ENCODE measurements around the gene PKP1.

Gene PKP1

GRCh38 chr1:201329286-201329685 is 46.0 kb downstream of the PKP1 start:
- no peak for DNase-seq (ENCODE audit: low read depth)

GRCh38 chr1:201329801-201330200 is 46.5 kb downstream of the PKP1 start:
- DNase-seq (ENCODE audit: low read depth), result no peak

GRCh38 chr1:201330541-201330940 is 47.2 kb downstream of the PKP1 start:
- no peak for DNase-seq (ENCODE audit: low read depth)

GRCh38 chr1:201331166-201331565 is 47.9 kb downstream of the PKP1 start:
- no peak for DNase-seq (ENCODE audit: low read depth)

GRCh38 chr1:201332021-201332420 is 48.7 kb downstream of the PKP1 start:
- DNase-seq (ENCODE audit: low read depth), result no peak

GRCh38 chr1:201332616-201333335 is 49.5 kb downstream of the PKP1 start:
- DNase-seq (ENCODE audit: low read depth), result no peak

- DNase-seq (ENCODE audit: low read depth), result no peak
These were observed 51.2 kb downstream of the PKP1 start for GRCh38 chr1:201334325-201335173.

- no peak for DNase-seq (ENCODE audit: low read depth)
These were observed 52.0 kb downstream of the PKP1 start for GRCh38 chr1:201335174-201335870.

- no peak for DNase-seq (ENCODE audit: low read depth)
These were observed 52.6 kb downstream of the PKP1 start for GRCh38 chr1:201335901-201336300.

GRCh38 chr1:201336711-201337450 is 53.6 kb downstream of the PKP1 start:
- no peak for DNase-seq (ENCODE audit: low read depth)

GRCh38 chr1:201341377-201341776 is 58.1 kb downstream of the PKP1 start:
- no peak for DNase-seq (ENCODE audit: low read depth)

- DNase-seq (ENCODE audit: low read depth), result no peak
These were observed 61.1 kb downstream of the PKP1 start for GRCh38 chr1:201344206-201345080.

- no peak for DNase-seq (ENCODE audit: low read depth)
These were observed 61.7 kb downstream of the PKP1 start for GRCh38 chr1:201345081-201345355.

GRCh38 chr1:201346337-201346939 is 63.1 kb downstream of the PKP1 start:
- DNase-seq (ENCODE audit: low read depth), result peak; percentile 30

GRCh38 chr1:201346987-201347386 is 63.7 kb downstream of the PKP1 start:
- no peak for DNase-seq (ENCODE audit: low read depth)

GRCh38 chr1:201347498-201348210 is 64.3 kb downstream of the PKP1 start:
- no peak for DNase-seq (ENCODE audit: low read depth)

- peak; percentile 30 for DNase-seq (ENCODE audit: low read depth)
These were observed 64.9 kb downstream of the PKP1 start for GRCh38 chr1:201348211-201348566.

- DNase-seq (ENCODE audit: low read depth), result no peak
These were observed 65.8 kb downstream of the PKP1 start for GRCh38 chr1:201349092-201349491.

GRCh38 chr1:201350361-201350725 is 67.0 kb downstream of the PKP1 start:
- no peak for DNase-seq (ENCODE audit: low read depth)

GRCh38 chr1:201350884-201351283 is 67.6 kb downstream of the PKP1 start:
- no peak for DNase-seq (ENCODE audit: low read depth)
